Activated T-cell treated with anti-CD3 and anti-CD28 coated beads, Interleukin-2, amount 50 U/mL, for 1 hour (primary cell): ENCODE data around the gene SLC25A11.

Experiments
- DNase-seq: peaks from one replicate; pipeline ENCODE4 v3.0.0-alpha.2; 2020

Gene SLC25A11

GRCh38 chr17:4939796-4940554 is at the start of gene SLC25A11, which contains the start of gene RNF167:
SLC25A11 (minus strand) TSS chr17:4940046; CDS start chr17:4939910, 136 bp downstream.
RNF167 (plus strand) TSS chr17:4940268; CDS start chr17:4940910, 642 bp downstream.
- DNase-seq, result peak; percentile 97

- DNase-seq, result no peak
Observed at GRCh38 chr17:4987767-4988567, 48.1 kb upstream of the SLC25A11 start.

- peak; percentile 91 for DNase-seq
Observed at GRCh38 chr17:4986951-4987766, 47.3 kb upstream of the SLC25A11 start, which contains the start of gene CAMTA2. CAMTA2 (minus strand) TSS chr17:4987675; CDS start chr17:4986222, 1,453 bp downstream.

- DNase-seq, result no peak
Observed at GRCh38 chr17:4986403-4986802, 46.6 kb upstream of the SLC25A11 start.

GRCh38 chr17:4982305-4982704 is 42.5 kb upstream of the SLC25A11 start:
- DNase-seq, result no peak

GRCh38 chr17:4980644-4981216 is 40.9 kb upstream of the SLC25A11 start:
- DNase-seq, result peak; percentile 40

- no peak for DNase-seq
Observed at GRCh38 chr17:4978726-4979125, 38.9 kb upstream of the SLC25A11 start.

GRCh38 chr17:4974115-4974670 is 34.3 kb upstream of the SLC25A11 start:
- DNase-seq, result no peak

- DNase-seq, result no peak
Observed at GRCh38 chr17:4973256-4974114, 33.6 kb upstream of the SLC25A11 start.

- no peak for DNase-seq
Observed at GRCh38 chr17:4972752-4973151, 32.9 kb upstream of the SLC25A11 start.

GRCh38 chr17:4972322-4972721 is 32.5 kb upstream of the SLC25A11 start:
- DNase-seq, result no peak

- no peak for DNase-seq
Observed at GRCh38 chr17:4971826-4972225, 32.0 kb upstream of the SLC25A11 start.

- DNase-seq, result no peak
Observed at GRCh38 chr17:4970273-4970672, 30.4 kb upstream of the SLC25A11 start.

GRCh38 chr17:4969551-4970173 is 29.8 kb upstream of the SLC25A11 start:
- DNase-seq, result no peak

GRCh38 chr17:4969047-4969550 is 29.3 kb upstream of the SLC25A11 start:
- no peak for DNase-seq

- DNase-seq, result no peak
Observed at GRCh38 chr17:4968486-4969046, 28.7 kb upstream of the SLC25A11 start.

GRCh38 chr17:4967539-4968485 is 28.0 kb upstream of the SLC25A11 start, which contains the start of gene SPAG7:
SPAG7 (minus strand) TSS chr17:4967817; CDS start chr17:4967804, 13 bp downstream.
- DNase-seq, result peak; percentile 97

- no peak for DNase-seq
Observed at GRCh38 chr17:4966844-4967538, 27.1 kb upstream of the SLC25A11 start.
